HEK293 (cell line): ENCODE results near the gene SERTAD4.

ENCODE experiments used
- BCL11A ChIP-seq: fragments of 450-650 bp; formaldehyde crosslinking; IDR thresholded peaks from 2 replicates; pipeline ENCODE4 v1.5.1; 2016; ENCODE audit warnings: low read depth, missing biosample characterization, missing genetic modification characterization
- GFI1B ChIP-seq: fragments of 450-650 bp; formaldehyde crosslinking; IDR thresholded peaks from 2 replicates; pipeline ENCODE4 v1.5.1; 2016; ENCODE audit warnings: missing biosample characterization, missing genetic modification characterization
- MZF1 ChIP-seq: fragments of 450-650 bp; formaldehyde crosslinking; IDR thresholded peaks from 2 replicates; pipeline ENCODE4 v1.5.1; 2017; ENCODE audit warnings: missing biosample characterization, missing genetic modification characterization, borderline replicate concordance
- YY1 ChIP-seq: fragments of 450-650 bp; formaldehyde crosslinking; IDR thresholded peaks from 2 replicates; pipeline ENCODE4 v1.5.1; 2018; ENCODE audit warnings: missing biosample characterization, missing genetic modification characterization
- ZNF184 ChIP-seq: fragments of 450-650 bp; IDR thresholded peaks from 2 replicates; pipeline ENCODE4 v1.5.1; 2018; ENCODE audit warnings: missing biosample characterization, mild to moderate bottlenecking, missing genetic modification characterization
- ZNF302 ChIP-seq: fragments of 450-650 bp; formaldehyde crosslinking; IDR thresholded peaks from 2 replicates; pipeline ENCODE4 v1.5.1; 2016; ENCODE audit warnings: missing biosample characterization, missing genetic modification characterization, low read depth
- ZNF311 ChIP-seq: fragments of 450-650 bp; formaldehyde crosslinking; IDR thresholded peaks from 2 replicates; pipeline ENCODE4 v1.5.1; 2017; ENCODE audit warnings: missing biosample characterization, missing genetic modification characterization, borderline replicate concordance
- ZNF335 ChIP-seq: fragments of 450-650 bp; formaldehyde crosslinking; conservative IDR thresholded peaks from 2 replicates; pipeline ENCODE4 v1.5.1; 2016; ENCODE audit warnings: missing biosample characterization, missing genetic modification characterization
- ZNF354C ChIP-seq: fragments of 450-650 bp; formaldehyde crosslinking; IDR thresholded peaks from 2 replicates; pipeline ENCODE4 v1.5.1; 2016; ENCODE audit warnings: missing biosample characterization, missing genetic modification characterization, low read depth, borderline replicate concordance
- ZNF394 ChIP-seq: fragments of 450-650 bp; formaldehyde crosslinking; IDR thresholded peaks from 2 replicates; pipeline ENCODE4 v1.5.1; 2016; ENCODE audit warnings: missing biosample characterization, missing genetic modification characterization, mild to moderate bottlenecking, moderate library complexity, borderline replicate concordance
- ZNF404 ChIP-seq: fragments of 450-650 bp; formaldehyde crosslinking; IDR thresholded peaks from 2 replicates; pipeline ENCODE4 v1.5.1; 2017; ENCODE audit warnings: missing biosample characterization, missing genetic modification characterization
- ZNF521 ChIP-seq: fragments of 450-650 bp; formaldehyde crosslinking; IDR thresholded peaks from 2 replicates; pipeline ENCODE4 v1.5.1; 2017; ENCODE audit warnings: missing biosample characterization, mild to moderate bottlenecking, missing genetic modification characterization
- ZNF529 ChIP-seq: fragments of 450-650 bp; formaldehyde crosslinking; IDR thresholded peaks from 2 replicates; pipeline ENCODE4 v1.5.1; 2017; ENCODE audit warnings: missing genetic modification characterization, missing biosample characterization; ENCODE audit not compliant: insufficient replicate concordance
- ZNF530 ChIP-seq: fragments of 450-650 bp; formaldehyde crosslinking; IDR thresholded peaks from 2 replicates; pipeline ENCODE4 v1.5.1; 2016; ENCODE audit warnings: low read depth, missing biosample characterization, missing genetic modification characterization
- ZNF544 ChIP-seq: fragments of 450-650 bp; formaldehyde crosslinking; IDR thresholded peaks from 2 replicates; pipeline ENCODE4 v1.5.0; 2017; ENCODE audit warnings: missing biosample characterization, missing genetic modification characterization
- ZNF549 ChIP-seq: fragments of 450-650 bp; IDR thresholded peaks from 2 replicates; pipeline ENCODE4 v1.5.1; 2018; ENCODE audit warnings: missing biosample characterization, missing genetic modification characterization, mild to moderate bottlenecking, inconsistent platforms, moderate library complexity
- ZNF555 ChIP-seq: fragments of 450-650 bp; formaldehyde crosslinking; conservative IDR thresholded peaks from 2 replicates; pipeline ENCODE4 v1.5.1; 2017; ENCODE audit warnings: missing biosample characterization, mild to moderate bottlenecking, missing genetic modification characterization, inconsistent platforms
- ZNF558 ChIP-seq: fragments of 450-650 bp; formaldehyde crosslinking; IDR thresholded peaks from 2 replicates; pipeline ENCODE4 v1.5.1; 2016; ENCODE audit warnings: missing biosample characterization, missing genetic modification characterization
- ZNF585B ChIP-seq: fragments of 450-650 bp; formaldehyde crosslinking; IDR thresholded peaks from 2 replicates; pipeline ENCODE4 v1.5.1; 2016; ENCODE audit warnings: missing biosample characterization, missing genetic modification characterization
- ZNF596 ChIP-seq: fragments of 450-650 bp; IDR thresholded peaks from 2 replicates; pipeline ENCODE4 v1.5.0; 2018; ENCODE audit warnings: missing biosample characterization, mild to moderate bottlenecking, missing genetic modification characterization, moderate library complexity
- ZNF600 ChIP-seq: fragments of 450-650 bp; formaldehyde crosslinking; IDR thresholded peaks from 2 replicates; pipeline ENCODE4 v1.5.1; 2016; ENCODE audit warnings: missing biosample characterization, missing genetic modification characterization
- ZNF776 ChIP-seq: fragments of 450-650 bp; formaldehyde crosslinking; IDR thresholded peaks from 2 replicates; pipeline ENCODE4 v1.5.0; 2017; ENCODE audit warnings: missing biosample characterization, missing genetic modification characterization, borderline replicate concordance
- ZNF785 ChIP-seq: fragments of 450-650 bp; formaldehyde crosslinking; IDR thresholded peaks from 2 replicates; pipeline ENCODE4 v1.5.1; 2016; ENCODE audit warnings: missing biosample characterization, missing genetic modification characterization
- ZNF830 ChIP-seq: fragments of 450-650 bp; IDR thresholded peaks from 2 replicates; pipeline ENCODE4 v1.5.0; 2018; ENCODE audit warnings: missing biosample characterization, missing genetic modification characterization, low read depth, mild to moderate bottlenecking, moderate library complexity
- ZSCAN16 ChIP-seq: fragments of 450-650 bp; formaldehyde crosslinking; IDR thresholded peaks from 2 replicates; pipeline ENCODE4 v1.5.1; 2016; ENCODE audit warnings: missing biosample characterization, missing genetic modification characterization
- ZSCAN30 ChIP-seq: fragments of 450-650 bp; IDR thresholded peaks from 2 replicates; pipeline ENCODE4 v1.5.1; 2018; ENCODE audit warnings: missing biosample characterization, mild to moderate bottlenecking, missing genetic modification characterization, moderate library complexity
- ZXDB ChIP-seq: fragments of 450-650 bp; formaldehyde crosslinking; IDR thresholded peaks from 2 replicates; pipeline ENCODE4 v1.5.1; 2016; ENCODE audit warnings: missing biosample characterization, missing genetic modification characterization
- TF ChIP-seq, protein P1 (sequence below): fragments of 450-650 bp; formaldehyde crosslinking; IDR thresholded peaks from 2 replicates; pipeline ENCODE4 v1.5.1; 2016; ENCODE audit warnings: missing biosample characterization, missing genetic modification characterization
- TF ChIP-seq, protein P2 (sequence below): fragments of 450-650 bp; formaldehyde crosslinking; IDR thresholded peaks from 2 replicates; pipeline ENCODE4 v1.5.1; 2017; ENCODE audit warnings: missing biosample characterization, missing genetic modification characterization
- TF ChIP-seq, protein P3 (sequence below): fragments of 450-650 bp; formaldehyde crosslinking; IDR thresholded peaks from 2 replicates; pipeline ENCODE4 v1.5.1; 2016; ENCODE audit warnings: missing biosample characterization, missing genetic modification characterization
- TF ChIP-seq, protein P4 (sequence below): fragments of 450-650 bp; IDR thresholded peaks from 2 replicates; pipeline ENCODE4 v1.5.1; 2018; ENCODE audit warnings: missing biosample characterization, mild to moderate bottlenecking, missing genetic modification characterization

The SERTAD4 gene

DNA sequence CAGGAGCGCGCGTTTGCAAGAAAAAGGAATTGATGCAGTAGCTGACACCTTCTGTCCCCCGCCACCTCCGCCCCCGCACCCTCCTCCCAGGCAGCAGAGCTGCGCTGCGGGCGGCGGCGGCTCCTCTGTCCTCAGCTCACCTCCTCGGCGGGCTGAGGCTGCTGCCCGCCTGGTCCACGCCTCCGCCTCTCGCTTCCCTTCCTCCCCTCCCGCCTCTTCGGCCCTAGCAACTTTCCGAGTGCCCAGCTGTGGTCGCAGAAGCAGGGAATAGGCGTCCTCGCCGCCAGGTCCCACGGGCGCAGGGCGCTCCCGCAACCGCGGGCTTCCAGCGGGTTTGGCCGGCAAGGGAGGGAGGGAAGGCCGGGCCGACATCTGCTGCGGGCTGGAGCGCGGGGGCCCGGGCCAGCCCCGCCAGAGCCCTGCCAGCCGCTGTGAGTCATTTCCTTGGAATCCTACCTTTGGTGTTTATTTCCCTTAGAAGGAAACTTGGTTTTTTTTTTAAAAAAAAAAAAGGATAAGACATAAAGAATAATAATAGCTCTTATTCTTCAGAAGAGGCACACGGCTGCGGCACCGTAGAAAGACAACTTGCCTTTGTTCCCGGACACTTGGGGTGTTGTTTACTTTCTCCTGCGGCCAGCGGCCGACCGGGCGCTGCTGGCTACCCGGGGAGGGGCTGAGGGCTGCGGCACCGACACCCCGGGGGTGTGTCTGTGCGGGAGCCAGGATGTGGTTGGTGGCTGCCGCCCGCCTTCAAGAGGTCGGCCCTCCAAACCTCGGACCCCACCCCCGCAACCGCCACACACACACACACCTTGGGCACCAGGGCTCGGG lies 1.1 kb downstream of the SERTAD4 start (continued):
- TF ChIP-seq ZNF184 (tag by site-specific recombination) (no peak), ZNF585B (tag by site-specific recombination) (no peak), GFI1B (tag by site-specific recombination) (no peak), ZNF311 (tag by site-specific recombination) (no peak), ZNF555 (tag by site-specific recombination) (no peak), ZNF776 (tag by site-specific recombination) (no peak), ZNF549 (tag by site-specific recombination) (no peak), ZNF544 (tag by site-specific recombination) (no peak), ZNF394 (tag by site-specific recombination) (peak; percentile 12; the same call in 1 of the 2 replicates), ZNF558 (tag by site-specific recombination) (no peak), ZNF354C (tag by site-specific recombination) (no peak), ZNF830 (tag by site-specific recombination) (no peak), MZF1 (0 out of 2 replicates have a peak, but pooled peaks have one; percentile 19), ZNF302 (tag by site-specific recombination) (no peak), BCL11A (tag by site-specific recombination) (no peak), ZSCAN16 (tag by site-specific recombination) (no peak), ZXDB (peak; percentile 72; the same call in 1 of the 2 replicates), ZNF335 (tag by site-specific recombination) (peak; percentile 91), ZNF530 (tag by site-specific recombination) (no peak), ZNF521 (tag by site-specific recombination) (no peak), ZSCAN30 (peak; percentile 96), ZNF785 (tag by site-specific recombination) (no peak), ZNF600 (tag by site-specific recombination) (no peak; the same call in 1 of the 2 replicates), ZNF404 (tag by site-specific recombination) (no peak), ZNF596 (tag by site-specific recombination) (0 out of 2 replicates have a peak, but pooled peaks have one; percentile 36), ZNF529 (tag by site-specific recombination) (no peak), YY1 (no peak)
- TF ChIP-seq, protein P1, sequence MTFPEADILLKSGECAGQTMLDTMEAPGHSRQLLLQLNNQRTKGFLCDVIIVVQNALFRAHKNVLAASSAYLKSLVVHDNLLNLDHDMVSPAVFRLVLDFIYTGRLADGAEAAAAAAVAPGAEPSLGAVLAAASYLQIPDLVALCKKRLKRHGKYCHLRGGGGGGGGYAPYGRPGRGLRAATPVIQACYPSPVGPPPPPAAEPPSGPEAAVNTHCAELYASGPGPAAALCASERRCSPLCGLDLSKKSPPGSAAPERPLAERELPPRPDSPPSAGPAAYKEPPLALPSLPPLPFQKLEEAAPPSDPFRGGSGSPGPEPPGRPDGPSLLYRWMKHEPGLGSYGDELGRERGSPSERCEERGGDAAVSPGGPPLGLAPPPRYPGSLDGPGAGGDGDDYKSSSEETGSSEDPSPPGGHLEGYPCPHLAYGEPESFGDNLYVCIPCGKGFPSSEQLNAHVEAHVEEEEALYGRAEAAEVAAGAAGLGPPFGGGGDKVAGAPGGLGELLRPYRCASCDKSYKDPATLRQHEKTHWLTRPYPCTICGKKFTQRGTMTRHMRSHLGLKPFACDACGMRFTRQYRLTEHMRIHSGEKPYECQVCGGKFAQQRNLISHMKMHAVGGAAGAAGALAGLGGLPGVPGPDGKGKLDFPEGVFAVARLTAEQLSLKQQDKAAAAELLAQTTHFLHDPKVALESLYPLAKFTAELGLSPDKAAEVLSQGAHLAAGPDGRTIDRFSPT (tag by site-specific recombination): peak; percentile 76
- TF ChIP-seq, protein P2, sequence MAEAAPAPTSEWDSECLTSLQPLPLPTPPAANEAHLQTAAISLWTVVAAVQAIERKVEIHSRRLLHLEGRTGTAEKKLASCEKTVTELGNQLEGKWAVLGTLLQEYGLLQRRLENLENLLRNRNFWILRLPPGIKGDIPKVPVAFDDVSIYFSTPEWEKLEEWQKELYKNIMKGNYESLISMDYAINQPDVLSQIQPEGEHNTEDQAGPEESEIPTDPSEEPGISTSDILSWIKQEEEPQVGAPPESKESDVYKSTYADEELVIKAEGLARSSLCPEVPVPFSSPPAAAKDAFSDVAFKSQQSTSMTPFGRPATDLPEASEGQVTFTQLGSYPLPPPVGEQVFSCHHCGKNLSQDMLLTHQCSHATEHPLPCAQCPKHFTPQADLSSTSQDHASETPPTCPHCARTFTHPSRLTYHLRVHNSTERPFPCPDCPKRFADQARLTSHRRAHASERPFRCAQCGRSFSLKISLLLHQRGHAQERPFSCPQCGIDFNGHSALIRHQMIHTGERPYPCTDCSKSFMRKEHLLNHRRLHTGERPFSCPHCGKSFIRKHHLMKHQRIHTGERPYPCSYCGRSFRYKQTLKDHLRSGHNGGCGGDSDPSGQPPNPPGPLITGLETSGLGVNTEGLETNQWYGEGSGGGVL: peak; percentile 66
- TF ChIP-seq, protein P3, sequence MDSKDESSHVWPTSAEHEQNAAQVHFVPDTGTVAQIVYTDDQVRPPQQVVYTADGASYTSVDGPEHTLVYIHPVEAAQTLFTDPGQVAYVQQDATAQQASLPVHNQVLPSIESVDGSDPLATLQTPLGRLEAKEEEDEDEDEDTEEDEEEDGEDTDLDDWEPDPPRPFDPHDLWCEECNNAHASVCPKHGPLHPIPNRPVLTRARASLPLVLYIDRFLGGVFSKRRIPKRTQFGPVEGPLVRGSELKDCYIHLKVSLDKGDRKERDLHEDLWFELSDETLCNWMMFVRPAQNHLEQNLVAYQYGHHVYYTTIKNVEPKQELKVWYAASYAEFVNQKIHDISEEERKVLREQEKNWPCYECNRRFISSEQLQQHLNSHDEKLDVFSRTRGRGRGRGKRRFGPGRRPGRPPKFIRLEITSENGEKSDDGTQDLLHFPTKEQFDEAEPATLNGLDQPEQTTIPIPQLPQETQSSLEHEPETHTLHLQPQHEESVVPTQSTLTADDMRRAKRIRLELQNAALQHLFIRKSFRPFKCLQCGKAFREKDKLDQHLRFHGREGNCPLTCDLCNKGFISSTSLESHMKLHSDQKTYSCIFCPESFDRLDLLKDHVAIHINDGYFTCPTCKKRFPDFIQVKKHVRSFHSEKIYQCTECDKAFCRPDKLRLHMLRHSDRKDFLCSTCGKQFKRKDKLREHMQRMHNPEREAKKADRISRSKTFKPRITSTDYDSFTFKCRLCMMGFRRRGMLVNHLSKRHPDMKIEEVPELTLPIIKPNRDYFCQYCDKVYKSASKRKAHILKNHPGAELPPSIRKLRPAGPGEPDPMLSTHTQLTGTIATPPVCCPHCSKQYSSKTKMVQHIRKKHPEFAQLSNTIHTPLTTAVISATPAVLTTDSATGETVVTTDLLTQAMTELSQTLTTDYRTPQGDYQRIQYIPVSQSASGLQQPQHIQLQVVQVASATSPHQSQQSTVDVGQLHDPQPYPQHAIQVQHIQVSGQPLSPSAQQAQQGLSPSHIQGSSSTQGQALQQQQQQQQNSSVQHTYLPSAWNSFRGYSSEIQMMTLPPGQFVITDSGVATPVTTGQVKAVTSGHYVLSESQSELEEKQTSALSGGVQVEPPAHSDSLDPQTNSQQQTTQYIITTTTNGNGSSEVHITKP: peak; percentile 85
- TF ChIP-seq, protein P4, sequence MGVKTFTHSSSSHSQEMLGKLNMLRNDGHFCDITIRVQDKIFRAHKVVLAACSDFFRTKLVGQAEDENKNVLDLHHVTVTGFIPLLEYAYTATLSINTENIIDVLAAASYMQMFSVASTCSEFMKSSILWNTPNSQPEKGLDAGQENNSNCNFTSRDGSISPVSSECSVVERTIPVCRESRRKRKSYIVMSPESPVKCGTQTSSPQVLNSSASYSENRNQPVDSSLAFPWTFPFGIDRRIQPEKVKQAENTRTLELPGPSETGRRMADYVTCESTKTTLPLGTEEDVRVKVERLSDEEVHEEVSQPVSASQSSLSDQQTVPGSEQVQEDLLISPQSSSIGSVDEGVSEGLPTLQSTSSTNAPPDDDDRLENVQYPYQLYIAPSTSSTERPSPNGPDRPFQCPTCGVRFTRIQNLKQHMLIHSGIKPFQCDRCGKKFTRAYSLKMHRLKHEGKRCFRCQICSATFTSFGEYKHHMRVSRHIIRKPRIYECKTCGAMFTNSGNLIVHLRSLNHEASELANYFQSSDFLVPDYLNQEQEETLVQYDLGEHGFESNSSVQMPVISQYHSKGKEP (tag by site-specific recombination): no peak
